ENCODE results near the gene FAM13C. TPM values are rescaled to one million over a fixed set of nuclear protein-coding genes. Genes with fewer than 3 reads are reported as not detected.

The FAM13C gene
- total RNA-seq, 4 donors from 2014 or later, result 6.0 to 125 (median 17.6) TPM

DNA sequence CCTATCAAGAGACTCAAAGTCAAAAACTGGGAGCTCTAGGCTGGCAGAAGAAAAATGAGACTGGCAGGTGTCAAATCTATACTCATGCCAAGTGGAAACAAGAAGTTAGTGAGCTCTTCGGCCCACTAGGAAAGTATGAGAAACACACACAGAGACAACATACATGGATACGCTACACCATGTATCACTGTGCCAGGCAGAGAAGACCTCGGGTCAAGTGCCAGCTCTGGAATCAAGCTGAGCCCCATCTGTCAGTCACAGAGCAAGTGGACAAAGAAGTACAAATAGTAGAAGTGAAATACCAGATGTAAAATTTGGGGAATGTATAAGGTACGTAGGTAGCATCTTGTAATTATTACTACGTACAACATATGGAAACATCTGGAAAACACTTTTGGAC, 62.4 kb downstream of the FAM13C start:
- no peak for TF ChIP-seq POLR2A (IDR thresholded peaks at IDR 0.05)
- TF ChIP-seq, protein P1, sequence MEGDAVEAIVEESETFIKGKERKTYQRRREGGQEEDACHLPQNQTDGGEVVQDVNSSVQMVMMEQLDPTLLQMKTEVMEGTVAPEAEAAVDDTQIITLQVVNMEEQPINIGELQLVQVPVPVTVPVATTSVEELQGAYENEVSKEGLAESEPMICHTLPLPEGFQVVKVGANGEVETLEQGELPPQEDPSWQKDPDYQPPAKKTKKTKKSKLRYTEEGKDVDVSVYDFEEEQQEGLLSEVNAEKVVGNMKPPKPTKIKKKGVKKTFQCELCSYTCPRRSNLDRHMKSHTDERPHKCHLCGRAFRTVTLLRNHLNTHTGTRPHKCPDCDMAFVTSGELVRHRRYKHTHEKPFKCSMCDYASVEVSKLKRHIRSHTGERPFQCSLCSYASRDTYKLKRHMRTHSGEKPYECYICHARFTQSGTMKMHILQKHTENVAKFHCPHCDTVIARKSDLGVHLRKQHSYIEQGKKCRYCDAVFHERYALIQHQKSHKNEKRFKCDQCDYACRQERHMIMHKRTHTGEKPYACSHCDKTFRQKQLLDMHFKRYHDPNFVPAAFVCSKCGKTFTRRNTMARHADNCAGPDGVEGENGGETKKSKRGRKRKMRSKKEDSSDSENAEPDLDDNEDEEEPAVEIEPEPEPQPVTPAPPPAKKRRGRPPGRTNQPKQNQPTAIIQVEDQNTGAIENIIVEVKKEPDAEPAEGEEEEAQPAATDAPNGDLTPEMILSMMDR (IDR thresholded peaks at IDR 0.05 in 4 of 5, conservative IDR thresholded peaks at IDR 0.05 in 1 of 5), result no peak
- no peaks in the 10 kb centered on the region for H3K27me3 ChIP-seq
- no peak for ATAC-seq
- H3K36me3 ChIP-seq, result no peaks in the 10 kb centered on the region
- H3K9me3 ChIP-seq, result no peaks in the 10 kb centered on the region
- DNase-seq, result no peak
- intact Hi-C loops (cut with DNase I; ENCODE audit: low total_unique reads) (no loop called here), in situ Hi-C loops (cut with MboI; ENCODE audit: low sequenced_read_pairs in 4 of 4) (no loop called here)
- no peak overlapping the region for H3K4me3 ChIP-seq
- H3K4me1 ChIP-seq, result peaks cover 9 to 36% of the 10 kb centered on the region in 2 donors
- H3K27ac ChIP-seq, result peak overlapping the region in 3 of 4 donors; percentile 20 to 50 (median 42)

GRCh38 chr10:59290448-59290847, 71.9 kb downstream of the FAM13C start:
- H3K4me1 ChIP-seq, result peaks cover 10 to 42% of the 10 kb centered on the region in 2 donors
- DNase-seq, result no peak
- TF ChIP-seq POLR2A (IDR thresholded peaks at IDR 0.05), result no peak
- TF ChIP-seq, protein P1 (IDR thresholded peaks at IDR 0.05 in 4 of 5, conservative IDR thresholded peaks at IDR 0.05 in 1 of 5), result no peak
- no peaks in the 10 kb centered on the region for H3K27me3 ChIP-seq
- no peak overlapping the region for H3K4me3 ChIP-seq
- no peaks in the 10 kb centered on the region for H3K36me3 ChIP-seq
- in situ Hi-C loops (cut with MboI; ENCODE audit: low sequenced_read_pairs in 4 of 4), result no loop called here
- ATAC-seq, result no peak
- intact Hi-C loops (cut with DNase I; ENCODE audit: low total_unique reads), result no loop called here
- no peak overlapping the region for H3K27ac ChIP-seq
- no peaks in the 10 kb centered on the region for H3K9me3 ChIP-seq

DNA sequence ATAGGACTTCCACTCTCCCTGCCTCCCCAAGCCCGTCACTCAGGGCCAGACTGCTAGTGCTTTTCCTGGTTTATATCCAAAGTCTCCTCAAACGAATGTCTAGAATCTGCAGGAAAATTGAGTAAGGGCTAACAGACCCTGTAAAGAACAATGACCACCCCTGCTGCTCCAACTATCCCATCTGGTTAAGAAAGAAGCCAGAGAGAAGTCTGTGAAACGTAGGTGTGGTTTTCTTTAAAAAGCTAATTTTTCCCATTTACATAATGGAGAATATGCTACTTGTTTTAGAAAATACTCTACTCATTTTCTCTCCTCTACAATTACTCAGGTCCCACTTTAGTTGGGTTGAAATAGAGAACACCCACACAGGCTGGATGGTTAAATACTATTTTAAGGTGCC, 72.5 kb downstream of the FAM13C start:
- Histone ChIP-seq H3K27ac (no peak overlapping the region), H3K4me3 (no peak overlapping the region), H3K27me3 (no peaks in the 10 kb centered on the region), H3K4me1 (peaks cover 16 to 40% of the 10 kb centered on the region in 2 donors), H3K9me3 (no peaks in the 10 kb centered on the region), H3K36me3 (no peaks in the 10 kb centered on the region)
- intact Hi-C loops (cut with DNase I; ENCODE audit: low total_unique reads), result no loop called here
- no peak for TF ChIP-seq POLR2A (IDR thresholded peaks at IDR 0.05)
- TF ChIP-seq, protein P1 (IDR thresholded peaks at IDR 0.05 in 4 of 5, conservative IDR thresholded peaks at IDR 0.05 in 1 of 5), result no peak
- DNase-seq (no peak), ATAC-seq (no peak)
- in situ Hi-C loops (cut with MboI; ENCODE audit: low sequenced_read_pairs in 4 of 4), result no loop called here

- Histone ChIP-seq H3K4me1 (peaks cover 34 to 37% of the 10 kb centered on the region in 2 donors), H3K36me3 (no peaks in the 10 kb centered on the region), H3K9me3 (no peaks in the 10 kb centered on the region), H3K4me3 (no peak overlapping the region), H3K27ac (peak overlapping the region in 1 of 4 donors; percentile 67), H3K27me3 (no peaks in the 10 kb centered on the region)
- TF ChIP-seq, protein P1 (IDR thresholded peaks at IDR 0.05 in 4 of 5, conservative IDR thresholded peaks at IDR 0.05 in 1 of 5), result no peak
- no peak for TF ChIP-seq POLR2A (IDR thresholded peaks at IDR 0.05)
- ATAC-seq (no peak), DNase-seq (no peak)
- intact Hi-C loops (cut with DNase I; ENCODE audit: low total_unique reads), result no loop called here
- in situ Hi-C loops (cut with MboI; ENCODE audit: low sequenced_read_pairs in 4 of 4), result no loop called here
These were observed 74.6 kb downstream of the FAM13C start for GRCh38 chr10:59287587-59288255.
